Hepatocyte (in vitro differentiated cells): ENCODE data around the gene AIFM3.

Experiments used
- EZH2 ChIP-seq: fragments of 200-600 bp; sonication (generic); IDR thresholded peaks from 2 replicates; pipeline ENCODE4 v1.6.1; 2016; ENCODE audit warnings: antibody characterized with exemption, mild to moderate bottlenecking, borderline replicate concordance
- TF ChIP-seq, protein P1 (sequence below): fragments of 200-600 bp; sonication (generic); IDR thresholded peaks from 2 replicates; pipeline ENCODE4 v1.5.1; 2016; ENCODE audit warnings: antibody characterized with exemption, mild to moderate bottlenecking; ENCODE audit not compliant: poor library complexity

DNA sequence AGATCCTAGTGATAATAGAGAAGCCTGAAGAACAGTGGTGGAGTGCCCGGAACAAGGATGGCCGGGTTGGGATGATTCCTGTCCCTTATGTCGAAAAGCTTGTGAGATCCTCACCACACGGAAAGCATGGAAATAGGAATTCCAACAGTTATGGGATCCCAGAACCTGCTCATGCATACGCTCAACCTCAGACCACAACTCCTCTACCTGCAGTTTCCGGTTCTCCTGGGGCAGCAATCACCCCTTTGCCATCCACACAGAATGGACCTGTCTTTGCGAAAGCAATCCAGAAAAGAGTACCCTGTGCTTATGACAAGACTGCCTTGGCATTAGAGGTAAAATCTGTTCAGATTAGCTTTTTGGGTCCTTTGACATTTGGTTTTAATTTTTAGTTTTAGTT lies 33.1 kb upstream of the AIFM3 start:
- no peak for TF ChIP-seq EZH2
- TF ChIP-seq, protein P1, sequence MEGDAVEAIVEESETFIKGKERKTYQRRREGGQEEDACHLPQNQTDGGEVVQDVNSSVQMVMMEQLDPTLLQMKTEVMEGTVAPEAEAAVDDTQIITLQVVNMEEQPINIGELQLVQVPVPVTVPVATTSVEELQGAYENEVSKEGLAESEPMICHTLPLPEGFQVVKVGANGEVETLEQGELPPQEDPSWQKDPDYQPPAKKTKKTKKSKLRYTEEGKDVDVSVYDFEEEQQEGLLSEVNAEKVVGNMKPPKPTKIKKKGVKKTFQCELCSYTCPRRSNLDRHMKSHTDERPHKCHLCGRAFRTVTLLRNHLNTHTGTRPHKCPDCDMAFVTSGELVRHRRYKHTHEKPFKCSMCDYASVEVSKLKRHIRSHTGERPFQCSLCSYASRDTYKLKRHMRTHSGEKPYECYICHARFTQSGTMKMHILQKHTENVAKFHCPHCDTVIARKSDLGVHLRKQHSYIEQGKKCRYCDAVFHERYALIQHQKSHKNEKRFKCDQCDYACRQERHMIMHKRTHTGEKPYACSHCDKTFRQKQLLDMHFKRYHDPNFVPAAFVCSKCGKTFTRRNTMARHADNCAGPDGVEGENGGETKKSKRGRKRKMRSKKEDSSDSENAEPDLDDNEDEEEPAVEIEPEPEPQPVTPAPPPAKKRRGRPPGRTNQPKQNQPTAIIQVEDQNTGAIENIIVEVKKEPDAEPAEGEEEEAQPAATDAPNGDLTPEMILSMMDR = no peak
